GM20431 (cell line): ENCODE data around the gene TRAIP.
"Not testable (repeated sequence)": the region's sequence is repeated elsewhere in the genome, so short reads cannot be mapped to it uniquely, and the experiment has no call there.

ENCODE experiments used
- in situ Hi-C: fragments of 300-500 bp; cut with MseI, MboI; formaldehyde crosslinking; loops from one replicate; pipeline ENCODE4 v1.15.0; 2020; ENCODE audit warnings: low sequenced_read_pairs; ENCODE audit not compliant: unreplicated experiment

Gene TRAIP

GRCh38 chr3:49856181-49857005, at the start of gene TRAIP:
Gene TRAIP, minus strand, starts transcription at chr3:49856564. Its CDS starts 111 bp downstream, at chr3:49856453.
- in situ Hi-C loops, result no loop called here

- in situ Hi-C loops, result not testable (repeated sequence)
These were observed 48.1 kb upstream of the TRAIP start for GRCh38 chr3:49904448-49904847.

- in situ Hi-C loops, result no loop called here
These were observed 47.4 kb upstream of the TRAIP start, which contains the start of gene MST1R for GRCh38 chr3:49903451-49904424. Gene MST1R, minus strand, starts transcription at chr3:49903873. Its CDS starts 264 bp downstream, at chr3:49903609.

- in situ Hi-C loops, result no loop called here
These were observed 46.4 kb upstream of the TRAIP start for GRCh38 chr3:49902511-49903345.

- in situ Hi-C loops, result no loop called here
These were observed 45.3 kb upstream of the TRAIP start for GRCh38 chr3:49901366-49902339.

- in situ Hi-C loops, result no loop called here
These were observed 44.3 kb upstream of the TRAIP start for GRCh38 chr3:49900491-49901153.

GRCh38 chr3:49899815-49900214, 43.5 kb upstream of the TRAIP start:
- in situ Hi-C loops, result no loop called here

GRCh38 chr3:49898991-49899390, 42.6 kb upstream of the TRAIP start:
- in situ Hi-C loops, result no loop called here

- in situ Hi-C loops, result no loop called here
These were observed 40.0 kb upstream of the TRAIP start for GRCh38 chr3:49896345-49896744.

GRCh38 chr3:49895791-49896190, 39.4 kb upstream of the TRAIP start:
- in situ Hi-C loops, result no loop called here

GRCh38 chr3:49889296-49889695, 32.9 kb upstream of the TRAIP start:
- in situ Hi-C loops, result no loop called here

GRCh38 chr3:49886922-49887265, 30.5 kb upstream of the TRAIP start:
- in situ Hi-C loops, result no loop called here

- in situ Hi-C loops, result no loop called here
These were observed 27.6 kb upstream of the TRAIP start for GRCh38 chr3:49883998-49884397.

- in situ Hi-C loops, result no loop called here
These were observed 25.8 kb upstream of the TRAIP start for GRCh38 chr3:49882166-49882565.

GRCh38 chr3:49880581-49881315, 24.4 kb upstream of the TRAIP start:
- in situ Hi-C loops, result no loop called here

GRCh38 chr3:49879721-49880120, 23.4 kb upstream of the TRAIP start:
- in situ Hi-C loops, result no loop called here

GRCh38 chr3:49878686-49879085, 22.3 kb upstream of the TRAIP start:
- in situ Hi-C loops, result no loop called here

GRCh38 chr3:49877716-49878115, 21.4 kb upstream of the TRAIP start:
- in situ Hi-C loops, result no loop called here
